GM19463 (cell line): ENCODE results near the gene LRMDA.

Experiments used
- ATAC-seq: cut with Tn5 transposase; IDR thresholded peaks from one replicate; pipeline ENCODE4 v1.9.1; 2021; ENCODE audit warnings: mild to moderate bottlenecking, moderate library complexity; ENCODE audit not compliant: unreplicated experiment

The LRMDA gene

GRCh38 chr10:76206797-76207352 is 775.5 kb downstream of the LRMDA start:
- ATAC-seq, result no peak

GRCh38 chr10:76209135-76209534 is 777.7 kb downstream of the LRMDA start:
- no peak for ATAC-seq

- ATAC-seq, result no peak
These were observed 778.8 kb downstream of the LRMDA start for GRCh38 chr10:76210211-76210610.

- ATAC-seq, result no peak
These were observed 780.3 kb downstream of the LRMDA start for GRCh38 chr10:76211691-76212090.

GRCh38 chr10:76213876-76214275 is 782.5 kb downstream of the LRMDA start:
- ATAC-seq, result no peak

GRCh38 chr10:76218035-76218434 is 786.6 kb downstream of the LRMDA start:
- no peak for ATAC-seq

- ATAC-seq, result no peak
These were observed 797.9 kb downstream of the LRMDA start for GRCh38 chr10:76229341-76229740.

GRCh38 chr10:76230921-76231285 is 799.5 kb downstream of the LRMDA start:
- no peak for ATAC-seq

- no peak for ATAC-seq
These were observed 800.0 kb downstream of the LRMDA start for GRCh38 chr10:76231286-76231934.

- ATAC-seq, result no peak
These were observed 803.2 kb downstream of the LRMDA start for GRCh38 chr10:76234499-76235226.

- no peak for ATAC-seq
These were observed 804.9 kb downstream of the LRMDA start for GRCh38 chr10:76236356-76236755.

- ATAC-seq, result no peak
These were observed 811.5 kb downstream of the LRMDA start for GRCh38 chr10:76242956-76243355.

- ATAC-seq, result no peak
These were observed 812.8 kb downstream of the LRMDA start for GRCh38 chr10:76244061-76244686.

GRCh38 chr10:76245951-76246495 is 814.6 kb downstream of the LRMDA start:
- no peak for ATAC-seq

GRCh38 chr10:76248649-76249200 is 817.3 kb downstream of the LRMDA start:
- no peak for ATAC-seq

GRCh38 chr10:76251841-76252671 is 820.6 kb downstream of the LRMDA start:
- no peak for ATAC-seq

- ATAC-seq, result no peak
These were observed 821.3 kb downstream of the LRMDA start for GRCh38 chr10:76252733-76253132.

GRCh38 chr10:76255241-76255640 is 823.8 kb downstream of the LRMDA start:
- no peak for ATAC-seq

GRCh38 chr10:76257816-76258215 is 826.4 kb downstream of the LRMDA start:
- no peak for ATAC-seq

GRCh38 chr10:76265441-76266113 is 834.2 kb downstream of the LRMDA start:
- no peak for ATAC-seq
